Spinal cord (tissue), 10 donors: ENCODE measurements around the gene MRI1. TPM values are rescaled to one million over a fixed set of nuclear protein-coding genes. Genes with fewer than 3 reads are reported as not detected.

ENCODE experiments used
- DNase-seq, 6 donors: peaks; one replicate each; pipeline versions ENCODE4 v3.0.0 to v3.0.0-alpha.2; 2013 to 2015; ENCODE audit warnings: low spot score in 6 of 6, low read depth in 4 of 6
- H3K27ac ChIP-seq: one replicate; pipeline ENCODE4 v1.5.1; 2013; ENCODE audit warnings: low read depth, low read length, control low read depth
- H3K27me3 ChIP-seq: one replicate; pipeline ENCODE4 v1.6.1; 2013; ENCODE audit warnings: low read length; ENCODE audit not compliant: control insufficient read depth, insufficient read depth
- H3K36me3 ChIP-seq: one replicate; pipeline ENCODE4 v1.6.1; 2013; ENCODE audit warnings: low read length; ENCODE audit not compliant: control insufficient read depth, insufficient read depth
- H3K4me1 ChIP-seq: one replicate; pipeline ENCODE4 v1.6.1; 2013; ENCODE audit warnings: low read length; ENCODE audit not compliant: control insufficient read depth, insufficient read depth
- H3K4me3 ChIP-seq: one replicate; pipeline ENCODE4 v1.5.1; 2013; ENCODE audit warnings: low read depth, low read length, control low read depth
- H3K9me3 ChIP-seq: one replicate; pipeline ENCODE4 v1.6.1; 2013; ENCODE audit warnings: low read length; ENCODE audit not compliant: control insufficient read depth, insufficient read depth
- WGBS: methylation state at CpG from one replicate; pipeline ENCODE4 v1.1.5; 2013; ENCODE audit warnings: missing lambda C conversion rate; ENCODE audit not compliant: insufficient coverage; 5-methylcytosine and 5-hydroxymethylcytosine counted together
- polyA plus RNA-seq, 2 donors: library from polyadenylated mRNA; unstranded; fragments of 120-200 nt; gene quantifications; one replicate each; pipeline ENCODE4 v1.2.1, GENCODE V29; 2013; ENCODE audit not compliant: insufficient read length in 2 of 2
- total RNA-seq, 2 donors: library from RNA; depleted of rRNA in 1 of 2; stranded (reverse); fragments of 120-200 nt in 1 of 2; fragments of >200 nt in 1 of 2; gene quantifications; one replicate each; pipeline versions ENCODE4 v1.2.3 to v1.2.4, GENCODE V29; 2013 to 2014
- donor health status: healthy.

The MRI1 gene
- total and polyA plus RNA-seq, 4 donors: 22.1 to 48.1 (median 40.2) TPM

DNA sequence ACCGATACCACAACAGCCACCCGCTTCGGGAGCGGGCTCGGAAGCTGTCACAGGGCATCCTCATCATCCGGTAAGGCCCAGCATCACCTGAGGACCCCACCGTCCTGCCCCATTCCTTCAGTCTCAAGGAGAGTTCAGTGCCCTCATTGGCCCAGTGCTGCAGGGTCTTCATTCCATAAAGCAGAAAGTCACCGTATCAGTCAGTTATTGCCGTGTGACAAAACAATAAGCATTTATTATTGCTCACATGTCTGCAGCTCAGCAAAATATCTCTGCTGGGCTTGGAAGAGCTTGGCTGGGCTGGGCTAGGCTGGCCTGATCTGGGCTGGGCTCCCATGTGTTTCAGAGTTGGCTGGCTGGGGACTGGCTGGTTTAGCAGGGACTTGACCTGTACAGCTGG, 8.1 kb upstream of the MRI1 start:
- no peaks in the 10 kb centered on the region for H3K4me1 ChIP-seq
- WGBS: 96% methylated on average over 7 of the region's 9 CpGs
- no peak overlapping the region for H3K4me3 ChIP-seq
- H3K9me3 ChIP-seq: no peaks in the 10 kb centered on the region
- H3K36me3 ChIP-seq: peaks cover 93% of the 10 kb centered on the region
- H3K27me3 ChIP-seq: no peaks in the 10 kb centered on the region
- DNase-seq: no peak
- no peak overlapping the region for H3K27ac ChIP-seq

DNA sequence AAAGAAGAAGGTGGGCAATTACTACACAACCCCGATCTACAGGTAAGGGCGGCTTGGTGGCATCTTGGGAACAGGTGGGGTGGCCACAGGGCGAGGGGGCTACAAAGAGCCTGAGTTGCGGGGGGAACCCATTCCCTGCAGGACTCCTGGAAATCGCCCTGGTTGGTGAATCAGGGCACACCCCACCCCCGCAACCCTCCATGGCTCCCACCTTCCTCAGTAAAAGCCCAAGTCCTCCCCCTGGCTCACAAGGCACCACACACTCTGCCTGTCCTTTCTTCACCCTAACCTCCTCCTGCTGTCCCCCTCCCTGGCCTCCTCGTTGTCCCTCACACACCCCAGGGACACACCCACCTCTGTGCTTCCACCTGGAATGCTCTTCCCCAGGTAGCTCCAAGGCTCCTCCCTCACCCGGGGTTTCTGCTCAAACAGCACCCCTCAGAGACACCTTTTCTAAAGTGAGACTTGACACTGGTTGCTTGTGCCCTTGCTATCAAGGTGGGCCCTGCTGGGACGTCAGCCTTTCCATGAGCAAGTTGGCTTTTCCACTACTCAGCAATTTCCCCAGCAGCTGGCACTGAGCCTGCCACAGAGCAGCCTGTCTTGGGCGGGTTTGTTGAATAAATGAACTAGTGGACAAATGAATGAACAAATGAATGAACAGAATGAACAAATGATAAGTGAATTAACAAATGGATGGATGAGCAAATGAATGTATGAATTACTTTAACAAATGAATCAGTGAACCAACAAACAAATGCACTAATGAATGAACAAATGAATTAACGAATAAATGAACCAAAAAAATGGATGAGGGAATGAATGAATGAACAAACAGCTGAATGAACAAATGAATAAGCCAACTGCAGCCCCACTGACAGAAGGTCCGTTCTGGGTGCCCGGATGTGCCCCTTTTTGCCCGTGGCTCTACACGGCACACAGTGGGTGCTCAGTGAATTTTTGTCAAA, 6.2 kb upstream of the MRI1 start:
- Histone ChIP-seq H3K4me3 (no peak overlapping the region), H3K4me1 (no peaks in the 10 kb centered on the region), H3K27me3 (no peaks in the 10 kb centered on the region), H3K9me3 (no peaks in the 10 kb centered on the region), H3K27ac (no peak overlapping the region), H3K36me3 (peaks cover 93% of the 10 kb centered on the region)
- DNase-seq: no peak
- 91% methylated on average over 13 of the region's 15 CpGs for WGBS

DNA sequence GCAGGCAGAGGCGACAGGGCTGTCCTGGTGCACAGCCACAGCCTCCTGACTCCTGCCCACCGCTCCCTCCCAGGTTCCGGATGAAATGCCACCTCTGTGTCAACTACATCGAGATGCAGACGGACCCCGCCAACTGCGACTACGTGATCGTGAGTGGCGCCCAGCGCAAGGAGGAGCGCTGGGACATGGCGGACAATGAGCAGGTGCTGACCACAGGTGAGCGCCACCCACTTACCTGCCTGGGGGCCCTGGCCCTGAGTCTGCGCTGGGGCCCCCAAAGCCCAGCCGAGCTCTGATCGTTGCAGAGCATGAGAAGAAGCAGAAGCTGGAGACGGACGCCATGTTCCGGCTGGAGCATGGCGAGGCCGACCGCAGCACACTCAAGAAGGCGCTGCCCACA, 5.5 kb upstream of the MRI1 start:
- 96% methylated on average over 24 of the region's 24 CpGs for WGBS
- peaks cover 96% of the 10 kb centered on the region for H3K36me3 ChIP-seq

DNA sequence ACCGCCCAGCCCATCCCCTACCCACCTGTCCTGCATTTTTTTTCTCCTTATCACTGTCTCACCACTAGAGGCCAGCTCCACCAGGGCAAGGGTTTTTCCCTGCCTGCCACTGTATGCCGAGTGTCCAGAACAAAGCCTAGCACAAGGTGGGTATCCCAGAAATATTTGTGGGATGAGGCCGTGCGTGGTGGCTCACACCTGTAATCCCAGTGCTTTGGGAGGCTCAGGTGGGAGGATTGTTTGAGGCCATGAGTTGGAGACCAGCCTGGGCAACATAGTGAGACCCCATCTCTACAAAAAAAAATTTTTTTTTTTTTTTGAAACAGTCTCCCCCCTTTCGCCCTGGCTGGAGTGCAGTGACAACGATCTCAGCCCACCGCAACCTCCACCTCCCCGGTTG, 2.9 kb upstream of the MRI1 start:
- DNase-seq: no peak
- WGBS: no CpG with 5 or more reads among the region's 8 CpGs
- Histone ChIP-seq H3K4me3 (no peak overlapping the region), H3K9me3 (no peaks in the 10 kb centered on the region), H3K27ac (no peak overlapping the region), H3K36me3 (peaks cover 78% of the 10 kb centered on the region), H3K4me1 (peaks cover 16% of the 10 kb centered on the region), H3K27me3 (no peaks in the 10 kb centered on the region)

More for the DNA sequence above, 5.5 kb upstream of the MRI1 start:
- Histone ChIP-seq H3K4me1 (no peaks in the 10 kb centered on the region), H3K4me3 (no peak overlapping the region), H3K27me3 (no peaks in the 10 kb centered on the region), H3K27ac (no peak overlapping the region), H3K9me3 (no peaks in the 10 kb centered on the region)
- DNase-seq: no peak

DNA sequence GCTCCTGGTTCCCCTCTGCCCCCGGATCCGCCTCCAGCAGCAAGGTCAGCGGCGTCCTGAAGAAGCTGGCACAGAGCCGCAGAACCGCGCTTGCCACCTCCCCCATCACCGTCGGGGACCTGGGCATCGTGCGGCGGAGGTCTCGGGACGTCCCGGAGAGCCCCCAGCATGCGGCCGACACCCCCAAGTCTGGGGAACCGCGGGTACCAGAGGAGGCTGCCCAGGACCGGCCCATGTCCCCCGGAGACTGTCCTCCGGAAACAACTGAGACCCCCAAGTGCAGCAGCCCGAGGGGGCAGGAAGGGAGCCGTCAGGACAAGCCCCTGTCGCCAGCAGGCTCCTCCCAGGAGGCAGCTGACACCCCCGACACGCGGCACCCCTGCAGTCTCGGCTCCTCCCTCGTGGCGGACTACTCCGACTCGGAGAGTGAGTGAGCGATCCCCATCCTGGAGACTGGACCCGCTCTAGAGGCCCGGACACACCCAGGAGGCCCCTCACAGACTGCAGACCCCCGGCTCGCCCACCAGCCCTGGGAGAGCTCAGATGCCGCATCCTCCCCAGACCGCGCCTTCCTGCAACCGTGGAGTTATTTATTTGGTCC, 1.6 kb upstream of the MRI1 start:
- Histone ChIP-seq H3K4me1 (peaks cover 16% of the 10 kb centered on the region), H3K9me3 (no peaks in the 10 kb centered on the region), H3K27me3 (no peaks in the 10 kb centered on the region), H3K27ac (no peak overlapping the region), H3K4me3 (no peak overlapping the region), H3K36me3 (peaks cover 74% of the 10 kb centered on the region)
- 89% methylated on average over 37 of the region's 42 CpGs for WGBS
- no peak for DNase-seq

DNA sequence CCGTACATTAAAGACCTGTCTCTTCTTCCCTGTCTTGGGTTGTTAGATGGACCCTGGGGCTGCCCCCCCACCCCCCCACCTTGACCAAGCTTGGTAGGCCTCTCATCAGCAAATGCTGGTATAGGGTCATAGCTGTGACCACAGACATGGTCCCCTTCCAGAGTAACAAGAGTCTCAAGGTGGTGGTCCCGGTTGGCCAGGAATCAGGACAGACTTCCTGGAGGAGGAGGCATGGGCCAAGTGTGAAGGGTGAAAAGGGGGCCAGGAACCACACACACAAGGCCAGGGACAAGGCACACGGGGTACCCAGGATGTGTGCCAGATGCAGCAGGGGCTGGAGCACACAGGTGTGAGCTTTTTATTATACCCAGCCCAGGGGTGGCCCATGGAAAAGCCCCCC, 1.1 kb upstream of the MRI1 start:
- 86% methylated on average over 2 of the region's 3 CpGs for WGBS
- no peak overlapping the region for H3K4me3 ChIP-seq
- no peaks in the 10 kb centered on the region for H3K27me3 ChIP-seq
- peaks cover 74% of the 10 kb centered on the region for H3K36me3 ChIP-seq
- H3K27ac ChIP-seq: no peak overlapping the region
- peaks cover 16% of the 10 kb centered on the region for H3K4me1 ChIP-seq
- DNase-seq: no peak
- no peaks in the 10 kb centered on the region for H3K9me3 ChIP-seq

DNA sequence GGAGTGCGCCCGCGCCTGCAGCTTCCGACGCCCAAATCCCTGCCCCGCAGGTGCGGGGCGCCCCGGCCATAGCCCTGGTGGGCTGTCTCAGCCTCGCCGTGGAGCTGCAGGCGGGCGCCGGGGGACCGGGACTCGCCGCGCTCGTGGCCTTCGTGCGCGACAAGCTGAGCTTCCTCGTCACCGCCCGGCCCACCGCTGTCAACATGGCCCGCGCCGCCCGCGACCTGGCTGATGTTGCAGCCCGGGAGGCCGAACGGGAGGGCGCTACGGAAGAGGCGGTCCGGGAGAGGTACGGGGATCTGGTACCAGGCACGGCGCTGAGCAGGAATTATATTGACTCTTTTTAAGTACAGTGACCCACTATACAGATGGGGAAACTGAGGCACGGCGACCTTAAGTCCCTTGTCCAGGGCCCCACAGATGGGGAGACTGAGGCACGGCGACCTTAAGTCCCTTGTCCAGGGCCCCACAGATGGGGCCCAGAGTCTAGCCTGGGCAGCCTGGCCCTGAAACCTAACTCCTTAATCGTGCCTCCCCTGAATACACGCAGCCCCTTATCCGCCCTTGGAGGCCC, 586 bp downstream of the MRI1 start:
- no peaks in the 10 kb centered on the region for H3K27me3 ChIP-seq
- no peaks in the 10 kb centered on the region for H3K9me3 ChIP-seq
- H3K4me3 ChIP-seq: peak overlapping the region; percentile 53
- DNase-seq: peak in 2 of 6 donors; percentile 27 to 34
- peak overlapping the region; percentile 61 for H3K27ac ChIP-seq
- 2% methylated on average over 48 of the region's 48 CpGs for WGBS
- H3K36me3 ChIP-seq: peaks cover 74% of the 10 kb centered on the region
- peaks cover 16% of the 10 kb centered on the region for H3K4me1 ChIP-seq

DNA sequence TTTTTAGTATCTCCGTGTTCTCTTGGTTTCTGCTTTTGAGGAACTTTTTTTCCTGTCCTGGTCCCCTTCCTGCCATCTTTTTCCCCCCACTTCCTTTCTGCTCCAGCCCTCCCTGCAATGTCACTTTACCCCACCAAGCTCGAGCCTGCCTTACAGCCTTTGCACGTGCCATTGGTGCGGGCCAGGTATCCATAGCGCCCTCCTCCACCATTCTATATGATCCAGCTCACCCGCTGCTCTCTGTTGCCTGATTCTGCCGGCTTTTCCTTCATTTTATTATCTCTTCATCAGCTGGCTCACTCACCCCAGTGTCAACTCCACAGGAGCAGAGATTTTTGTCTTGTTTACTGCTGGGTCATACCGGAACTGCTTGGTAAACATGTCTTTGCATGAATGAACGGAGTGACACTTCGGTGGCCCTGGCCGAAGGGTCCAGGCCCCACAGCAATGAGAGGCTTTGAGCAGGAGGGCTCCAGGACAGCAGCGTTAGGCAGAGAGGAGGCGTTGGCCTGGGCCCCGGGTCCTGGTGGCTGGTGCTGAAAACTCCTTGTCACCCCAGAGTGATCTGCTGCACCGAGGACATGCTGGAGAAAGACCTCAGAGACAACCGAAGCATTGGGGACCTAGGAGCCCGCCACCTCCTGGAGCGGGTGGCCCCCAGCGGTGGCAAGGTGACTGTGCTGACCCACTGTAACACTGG, 1.2 kb downstream of the MRI1 start:
- H3K4me1 ChIP-seq: peaks cover 16% of the 10 kb centered on the region
- peaks cover 74% of the 10 kb centered on the region for H3K36me3 ChIP-seq
- no peaks in the 10 kb centered on the region for H3K27me3 ChIP-seq
- peak overlapping the region; percentile 53 for H3K4me3 ChIP-seq
- H3K9me3 ChIP-seq: no peaks in the 10 kb centered on the region
- WGBS: 52% methylated on average over 18 of the region's 19 CpGs
- no peak overlapping the region for H3K27ac ChIP-seq
- no peak for DNase-seq

DNA sequence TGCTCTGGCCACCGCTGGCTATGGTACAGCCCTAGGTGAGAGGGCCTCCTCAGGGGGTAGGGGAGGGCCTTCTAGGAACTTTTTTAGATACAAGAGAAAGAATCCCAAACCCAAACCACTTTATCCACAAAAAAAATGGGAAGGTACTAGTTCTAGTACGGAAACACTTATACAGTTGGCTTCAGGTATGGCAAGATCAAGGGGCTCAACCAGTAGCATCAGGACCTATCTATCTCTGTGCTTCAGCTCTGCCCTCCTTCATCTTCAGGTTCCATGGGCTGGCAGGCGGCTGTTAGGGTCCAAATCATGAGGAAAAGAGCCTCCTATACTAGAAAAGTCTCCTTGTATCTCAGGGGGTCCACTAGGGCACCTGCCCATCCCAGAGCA, 1.8 kb downstream of the MRI1 start:
- WGBS: 100% methylated on average over 2 of the region's 3 CpGs
- no peak overlapping the region for H3K27ac ChIP-seq
- no peaks in the 10 kb centered on the region for H3K9me3 ChIP-seq
- DNase-seq: no peak
- peaks cover 16% of the 10 kb centered on the region for H3K4me1 ChIP-seq
- H3K27me3 ChIP-seq: no peaks in the 10 kb centered on the region
- no peak overlapping the region for H3K4me3 ChIP-seq
- H3K36me3 ChIP-seq: peaks cover 75% of the 10 kb centered on the region
